Ovary (tissue), 3 donors: ENCODE data around the gene VAMP1.

ENCODE experiments used
- CTCF ChIP-seq, 3 donors: fragments of 450-650 bp in 2 of 3; fragments of 200-600 bp in 1 of 3; IDR thresholded peaks; one replicate each; pipeline versions ENCODE4 v1.5.1 to v1.8.0; 2016 to 2022; ENCODE audit warnings: antibody characterized with exemption in 3 of 3, mild to moderate bottlenecking in 1 of 3
- POLR2A ChIP-seq: fragments of 450-650 bp; IDR thresholded peaks from one replicate; pipeline ENCODE4 v1.6.1; 2017; ENCODE audit warnings: antibody characterized with exemption, mild to moderate bottlenecking, moderate library complexity
- donor health status: DM: no; HTN: no; CAD: no.

- TF ChIP-seq CTCF (IDR thresholded peaks at IDR 0.05) (no peak), POLR2A (no peak)
Measured at GRCh38 chr12:6469609-6470374, 685 bp downstream of the VAMP1 start.
